AG10803 (cell line): Measurements from ENCODE around the gene CLEC16A.

Experiments used
- DNase-seq: peaks from one replicate; pipeline ENCODE4 v3.0.0; 2010; ENCODE audit warnings: low read depth
- H3K4me3 ChIP-seq: 2 replicates; pipeline ENCODE4 v1.5.1; 2011; ENCODE audit warnings: mild to moderate bottlenecking, low read length, control low read depth
- CTCF ChIP-seq: conservative IDR thresholded peaks from 2 replicates; pipeline ENCODE4 v1.5.1; 2011; ENCODE audit warnings: mild to moderate bottlenecking, low read length, control low read depth, inconsistent platforms

The CLEC16A gene

DNA sequence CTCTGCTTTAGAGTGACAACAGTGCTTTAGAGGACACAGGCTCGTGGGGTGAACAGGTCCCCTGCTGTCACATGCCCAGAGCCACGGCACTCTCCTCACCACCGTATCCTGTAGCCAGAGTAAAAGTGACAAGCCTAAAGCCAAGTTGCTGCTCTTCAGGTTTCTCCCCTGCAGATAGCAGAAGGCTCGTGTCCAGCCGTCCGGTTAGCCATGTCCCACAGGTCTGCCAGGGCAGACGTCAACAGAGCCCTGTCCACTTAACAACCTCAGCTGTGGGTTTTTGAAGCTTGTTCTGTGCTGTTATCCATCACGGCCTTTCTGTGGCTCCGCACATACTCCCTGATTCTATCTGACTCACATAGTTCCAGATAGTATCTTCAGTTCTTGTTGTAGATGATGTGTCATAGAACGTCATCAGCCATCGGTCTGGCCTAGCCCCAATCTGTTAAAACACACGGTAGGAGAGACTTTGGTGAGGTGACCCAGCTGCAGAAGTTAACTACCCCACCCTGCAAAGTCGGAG, 211.0 kb downstream of the CLEC16A start:
- no peak overlapping the region for H3K4me3 ChIP-seq
- TF ChIP-seq CTCF: no peak
- DNase-seq: peak; percentile 42

DNA sequence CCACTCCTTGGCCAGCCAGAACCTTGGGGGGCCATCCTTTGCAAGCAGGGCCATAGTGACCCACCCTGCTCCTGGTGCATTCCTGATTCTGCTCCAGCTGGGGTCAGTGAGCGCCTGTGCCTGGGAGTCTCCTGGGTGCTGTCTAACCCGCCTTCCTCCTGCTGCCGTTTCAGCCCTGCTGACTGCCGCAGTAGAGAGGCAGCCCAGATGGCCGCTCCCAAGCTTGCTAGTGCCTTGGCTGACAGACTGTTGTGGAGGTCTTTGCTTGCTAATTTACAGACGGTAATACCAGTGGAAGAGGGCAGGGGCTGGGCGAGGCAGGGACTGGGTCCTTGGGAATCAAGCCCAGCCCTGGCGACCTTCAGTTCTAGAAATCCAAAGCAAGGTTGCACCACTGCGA, 212.0 kb downstream of the CLEC16A start:
- no peak for TF ChIP-seq CTCF
- DNase-seq: no peak
- H3K4me3 ChIP-seq: no peak overlapping the region

- DNase-seq: no peak
- no peak for TF ChIP-seq CTCF
- no peak overlapping the region for H3K4me3 ChIP-seq
These were observed 212.8 kb downstream of the CLEC16A start for GRCh38 chr16:11157143-11157542.

DNA sequence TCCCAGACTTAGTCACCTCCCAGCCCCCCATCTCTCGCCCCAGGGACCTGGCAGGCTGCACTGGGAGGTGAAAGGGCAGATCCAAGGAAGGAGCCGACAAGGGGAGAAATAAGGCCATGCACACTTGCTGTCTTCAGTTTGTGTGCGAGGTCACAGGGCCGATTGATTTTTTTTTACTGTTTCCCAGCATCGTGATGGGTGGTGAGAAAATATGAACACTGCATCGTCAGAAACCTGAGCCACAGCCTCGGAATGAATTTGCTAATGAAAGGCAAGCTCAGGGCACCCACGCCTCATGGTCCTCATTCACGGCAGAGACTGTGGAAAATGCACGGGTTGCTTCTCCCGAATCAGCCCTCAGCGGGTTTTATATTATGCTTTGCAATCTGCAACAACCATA, 213.7 kb downstream of the CLEC16A start:
- H3K4me3 ChIP-seq: no peak overlapping the region
- no peak for TF ChIP-seq CTCF

GRCh38 chr16:11159282-11159681, 214.9 kb downstream of the CLEC16A start:
- no peak for TF ChIP-seq CTCF
- DNase-seq: no peak
- no peak overlapping the region for H3K4me3 ChIP-seq

More for the DNA sequence above, 213.7 kb downstream of the CLEC16A start:
- DNase-seq: no peak

- DNase-seq: no peak
- no peak overlapping the region for H3K4me3 ChIP-seq
- TF ChIP-seq CTCF: no peak
These were observed 216.3 kb downstream of the CLEC16A start for GRCh38 chr16:11160676-11161115.

DNA sequence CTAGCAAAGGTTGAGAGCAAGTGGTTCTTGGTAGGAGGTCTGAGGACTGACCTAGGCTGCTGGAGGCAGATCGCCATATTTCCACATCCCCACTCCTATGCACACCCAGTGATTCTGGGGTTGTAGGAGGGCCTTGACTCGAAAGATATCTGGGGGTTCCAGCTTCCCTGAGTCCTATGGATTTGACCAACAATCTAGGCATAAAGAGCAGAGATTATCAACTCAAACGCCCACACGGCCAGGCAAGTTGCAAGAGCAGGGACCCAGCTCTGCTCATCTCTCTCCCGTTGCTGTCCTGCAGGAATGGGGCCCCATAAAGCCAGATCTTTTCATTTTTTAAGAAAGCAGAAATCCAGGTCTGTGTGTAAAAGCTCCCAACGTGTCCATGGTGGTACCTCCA, 217.1 kb downstream of the CLEC16A start:
- no peak for DNase-seq
- TF ChIP-seq CTCF: no peak
- H3K4me3 ChIP-seq: no peak overlapping the region
